GM23338 (cell line): ENCODE results near the gene TSC22D1.

Experiments
- CTCF ChIP-seq, 2 experiments: fragments of 200-600 bp in 1 of 2; sonication (generic) in 1 of 2; conservative IDR thresholded peaks; 2 replicates each; pipeline versions ENCODE4 v1.5.1 to v1.6.1; 2016 to 2017; ENCODE audit warnings: antibody characterized with exemption in 2 of 2, low read depth in 2 of 2, mild to moderate bottlenecking in 2 of 2, moderate library complexity in 1 of 2
- ETS1 ChIP-seq: IDR thresholded peaks from 2 replicates; pipeline ENCODE4 v1.6.1; 2016; ENCODE audit warnings: antibody characterized with exemption
- EZH2 ChIP-seq: fragments of 200-600 bp; sonication (generic); IDR thresholded peaks from one replicate; pipeline ENCODE4 v1.8.0; 2017; ENCODE audit warnings: antibody characterized with exemption, mild to moderate bottlenecking, low read depth; ENCODE audit not compliant: unreplicated experiment
- JUNB ChIP-seq: IDR thresholded peaks from one replicate; pipeline ENCODE4 v1.6.1; 2016; ENCODE audit warnings: antibody characterized with exemption; ENCODE audit not compliant: unreplicated experiment
- POLR2AphosphoS5 ChIP-seq: IDR thresholded peaks from 2 replicates; pipeline ENCODE4 v1.6.1; 2016; ENCODE audit warnings: antibody characterized with exemption, low read depth

- TF ChIP-seq POLR2AphosphoS5 (no peak), CTCF (conservative IDR thresholded peaks at IDR 0.05; ENCODE audit: low read depth in 2 of 2) (no peak), ETS1 (no peak), JUNB (no peak), EZH2 (no peak)
Observed at GRCh38 chr13:44543369-44543768, 32.8 kb downstream of the TSC22D1 start.
